Psoas muscle (tissue), 8 donors: Measurements from ENCODE around the gene KRTAP10-1. TPM values are rescaled to one million over a fixed set of nuclear protein-coding genes. Genes with fewer than 3 reads are reported as not detected.
"Not testable (repeated sequence)": the region's sequence is repeated elsewhere in the genome, so short reads cannot be mapped to it uniquely, and the experiment has no call there.

Experiments
- ATAC-seq, 4 donors: fragments of 200-7000 bp; cut with Tn5 transposase; one replicate each; pipeline ENCODE4 v1.9.1; 2020; ENCODE audit warnings: moderate library complexity in 3 of 4, mild to moderate bottlenecking in 2 of 4
- DNase-seq, 2 donors: peaks; one replicate each; pipeline ENCODE4 v3.0.0-alpha.2; 2020
- H3K27ac ChIP-seq: fragments of 200-600 bp; one replicate; pipeline ENCODE4 v1.8.0; 2022
- H3K27me3 ChIP-seq, 3 donors: fragments of 200-600 bp in 1 of 3; one replicate each; pipeline versions ENCODE4 v1.6.1 to v1.8.0; 2013 to 2022; ENCODE audit warnings: low read length in 2 of 3, mild to moderate bottlenecking in 2 of 3, moderate library complexity in 1 of 3; ENCODE audit not compliant: insufficient read depth in 3 of 3
- H3K36me3 ChIP-seq, 2 donors: fragments of 200-600 bp in 1 of 2; one replicate each; pipeline versions ENCODE4 v1.6.1 to v1.8.0; 2013 to 2022; ENCODE audit warnings: low read depth in 1 of 2, mild to moderate bottlenecking in 1 of 2, moderate library complexity in 1 of 2; ENCODE audit not compliant: insufficient read depth in 1 of 2
- H3K4me1 ChIP-seq: fragments of 200-600 bp; one replicate; pipeline ENCODE4 v1.8.0; 2022
- H3K4me3 ChIP-seq: fragments of 200-600 bp; one replicate; pipeline ENCODE4 v1.8.0; 2022; ENCODE audit warnings: mild to moderate bottlenecking
- H3K9me3 ChIP-seq: fragments of 200-600 bp; one replicate; pipeline ENCODE4 v1.8.0; 2022
- CTCF ChIP-seq: fragments of 200-600 bp; IDR thresholded peaks from one replicate; pipeline ENCODE4 v1.8.0; 2022; ENCODE audit warnings: antibody characterized with exemption
- WGBS, 3 donors: extraction: QIAGEN DNeasy Blood & Tissue Kit; methylation state at CpG; one replicate each; pipeline versions ENCODE4 v1.1.6 to v1.1.7; 2013; 5-methylcytosine and 5-hydroxymethylcytosine counted together
- intact Hi-C, 2 donors: fragments of 100-400 bp; cut with DNase I; formaldehyde crosslinking; loops; one replicate each; pipeline versions ENCODE4 v1.11.0 to v1.14.2; 2022
- polyA plus RNA-seq, 3 donors: library from polyadenylated mRNA; stranded (reverse); fragments of 200-250 nt; gene quantifications; one replicate each; pipeline ENCODE4 v1.2.3, GENCODE V29; 2013
- total RNA-seq, 4 donors: library from RNA; stranded (reverse); fragmentation: NEBNext Ultra II Directional in 2 of 4; extraction: Animal tissue kit (Norgen Biotek cat#: 25700) in 2 of 4; gene quantifications; one replicate each; pipeline versions ENCODE4 v1.2.1 to v1.2.4, GENCODE V29; 2021 to 2023
- donor health status: healthy with polysubstance abuse.
- donor health status: DM: no; HTN: no; CAD: no; lungs with moderate emphysema.
- donor health status: Bipolar disorder and iron deficiency.
- donor health status: healthy.
- donor health status: DM: yes; HTN: yes; CAD: no.
- donor health status: DM: no; HTN: no; CAD: no.
- donor health status: DM: no; HTN: no; CAD: no.
- donor health status: DM: yes; HTN: yes; CAD: no.

KRTAP10-1 gene
- total and polyA plus RNA-seq, 7 donors = not detected

DNA sequence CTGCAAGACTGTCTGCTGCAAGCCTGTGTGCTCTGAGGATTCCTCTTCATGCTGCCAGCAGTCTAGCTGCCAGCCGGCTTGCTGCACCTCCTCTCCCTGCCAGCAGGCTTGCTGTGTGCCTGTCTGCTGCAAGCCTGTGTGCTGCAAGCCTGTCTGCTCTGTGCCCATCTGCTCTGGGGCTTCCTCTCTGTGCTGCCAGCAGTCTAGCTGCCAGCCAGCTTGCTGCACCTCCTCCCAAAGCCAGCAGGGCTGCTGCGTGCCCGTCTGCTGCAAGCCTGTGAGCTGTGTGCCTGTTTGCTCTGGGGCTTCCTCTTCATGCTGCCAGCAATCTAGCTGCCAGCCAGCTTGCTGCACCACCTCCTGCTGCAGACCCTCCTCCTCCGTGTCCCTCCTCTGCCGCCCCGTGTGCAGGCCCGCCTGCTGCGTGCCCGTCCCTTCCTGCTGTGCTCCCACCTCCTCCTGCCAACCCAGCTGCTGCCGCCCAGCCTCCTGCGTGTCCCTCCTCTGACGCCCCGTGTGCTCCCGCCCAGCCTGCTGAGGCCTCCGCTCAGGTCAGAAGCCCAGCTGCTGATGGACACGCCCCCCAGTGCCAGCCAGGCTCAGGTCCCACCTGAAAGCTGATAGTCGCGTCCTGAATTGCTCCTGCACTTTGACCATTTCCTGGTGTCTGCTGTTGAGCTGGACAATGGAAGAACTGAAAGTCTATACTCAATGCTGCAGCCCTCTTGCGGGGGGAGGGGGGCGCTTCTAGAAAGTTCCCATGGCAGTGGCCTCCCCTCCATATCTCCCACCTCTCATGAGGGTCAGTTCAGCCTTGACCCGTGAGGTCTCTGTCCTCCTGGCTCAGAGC, 34.7 kb upstream of the KRTAP10-1 start:
- intact Hi-C loops = no loop called here
- no peak overlapping the region for H3K4me3 ChIP-seq
- peaks cover 15% of the 10 kb centered on the region for H3K9me3 ChIP-seq
- H3K27me3 ChIP-seq = peaks cover 0 to 34% (median 15%) of the 10 kb centered on the region in 3 donors
- no peak for DNase-seq
- TF ChIP-seq CTCF = no peak
- no peaks in the 10 kb centered on the region for H3K36me3 ChIP-seq
- H3K27ac ChIP-seq = no peak overlapping the region
- 25 to 37% (median 30%) methylated on average over 15 to 21 of the region's 21 CpGs for WGBS, 3 donors
- ATAC-seq = no peak
- no peaks in the 10 kb centered on the region for H3K4me1 ChIP-seq

- Histone ChIP-seq H3K27me3 (peaks cover 0 to 38% (median 18%) of the 10 kb centered on the region in 3 donors), H3K9me3 (peaks cover 15% of the 10 kb centered on the region)
- ATAC-seq, H3K4me1 ChIP-seq, H3K36me3 ChIP-seq, DNase-seq, intact Hi-C loops, H3K4me3 ChIP-seq, H3K27ac ChIP-seq: not testable (repeated sequence)
- 26 to 40% (median 30%) methylated on average over 20 to 22 of the region's 25 CpGs for WGBS, 3 donors
These were observed 33.8 kb upstream of the KRTAP10-1 start, which contains the start of gene KRTAP10-4 for GRCh38 chr21:44573630-44574456. TSS of gene KRTAP10-4 (plus strand) at chr21:44573729. CDS start at chr21:44573759, 30 bp downstream.

GRCh38 chr21:44572959-44573583, 33.1 kb upstream of the KRTAP10-1 start:
- ATAC-seq (no peak), DNase-seq (no peak)
- 75 to 82% (median 78%) methylated on average over 15 of the region's 15 CpGs for WGBS, 3 donors
- Histone ChIP-seq H3K4me3 (no peak overlapping the region), H3K27ac (no peak overlapping the region), H3K36me3 (no peaks in the 10 kb centered on the region), H3K27me3 (peaks cover 0 to 39% (median 18%) of the 10 kb centered on the region in 3 donors), H3K9me3 (peaks cover 15% of the 10 kb centered on the region), H3K4me1 (no peaks in the 10 kb centered on the region)
- intact Hi-C loops = no loop called here
- TF ChIP-seq CTCF = no peak

DNA sequence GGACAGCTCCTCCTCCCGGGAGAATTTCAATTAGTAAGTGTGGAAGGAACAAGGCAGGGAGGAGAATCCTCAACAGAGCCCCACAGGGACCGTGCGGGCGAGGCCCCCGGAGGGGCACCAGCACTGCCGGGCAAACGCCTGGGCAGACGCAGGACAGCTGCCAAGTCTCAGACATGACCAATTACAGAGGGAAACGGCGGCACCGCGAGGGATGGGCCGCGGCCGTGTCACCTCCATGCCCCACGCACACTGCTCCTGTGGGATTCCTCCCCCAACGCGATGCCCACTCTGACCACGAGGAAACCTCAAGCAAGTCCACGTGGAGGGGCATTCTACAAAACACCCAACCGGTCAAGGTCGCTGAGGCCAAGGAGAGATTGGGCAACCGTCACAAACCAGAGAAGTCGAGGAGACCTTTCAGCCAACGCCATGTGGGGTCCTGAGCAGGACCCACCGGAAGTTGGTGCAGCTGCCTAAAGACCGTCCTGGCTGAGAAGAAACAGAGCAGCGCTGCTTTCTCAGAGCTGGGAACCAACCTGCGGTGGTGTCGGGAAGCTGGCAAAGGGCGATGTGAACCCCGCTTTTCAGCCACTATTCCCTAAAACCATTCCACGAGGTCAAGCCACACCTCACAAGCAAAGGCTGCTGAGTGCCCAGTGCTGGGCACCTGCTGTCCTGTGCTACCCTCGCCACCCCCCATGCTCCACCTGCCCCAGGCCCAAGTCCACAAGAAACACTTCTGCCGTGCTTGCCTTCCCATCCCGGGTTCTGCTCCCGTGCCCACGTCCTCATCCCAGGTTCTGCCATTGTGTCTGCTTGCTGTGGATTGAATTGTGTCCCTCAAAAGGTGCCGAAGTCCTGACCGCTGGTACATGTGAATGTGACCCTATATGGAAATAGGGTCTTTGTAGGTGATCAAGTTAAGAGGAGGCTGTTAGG, 32.1 kb upstream of the KRTAP10-1 start:
- intact Hi-C loops = no loop called here
- Histone ChIP-seq H3K4me1 (no peaks in the 10 kb centered on the region), H3K36me3 (no peaks in the 10 kb centered on the region), H3K9me3 (peaks cover 10% of the 10 kb centered on the region), H3K4me3 (no peak overlapping the region), H3K27me3 (peaks cover 0 to 49% (median 16%) of the 10 kb centered on the region in 3 donors), H3K27ac (no peak overlapping the region)
- TF ChIP-seq CTCF = no peak
- WGBS, 3 donors = 88 to 91% (median 88%) methylated on average over 40 of the region's 40 CpGs
- DNase-seq = no peak
- no peak for ATAC-seq
